Astrocyte of the spinal cord (primary cell): ENCODE data around the gene QKI.

Source experiments
- DNase-seq: peaks from one replicate; pipeline ENCODE4 v3.0.0; 2011; ENCODE audit warnings: low read depth, low spot score
- H3K4me3 ChIP-seq: 2 replicates; pipeline ENCODE4 v1.5.1; 2011; ENCODE audit warnings: low read depth, mild to moderate bottlenecking, low read length, moderate library complexity
- CTCF ChIP-seq: IDR thresholded peaks from 2 replicates; pipeline ENCODE4 v1.5.1; 2012; ENCODE audit warnings: low read depth, mild to moderate bottlenecking, low read length, inconsistent platforms
- in situ Hi-C: cut with HindIII; loops from 2 replicates; pipeline ENCODE4 v1.10.0; 2017; ENCODE audit warnings: low sequenced_read_pairs

The QKI gene

GRCh38 chr6:163371129-163371528 is 43.4 kb upstream of the QKI start:
- no peak overlapping the region for H3K4me3 ChIP-seq
- TF ChIP-seq CTCF = no peak
- DNase-seq = no peak
- in situ Hi-C loops = no loop called here

GRCh38 chr6:163373240-163373639 is 41.3 kb upstream of the QKI start:
- H3K4me3 ChIP-seq = no peak overlapping the region
- TF ChIP-seq CTCF = no peak
- in situ Hi-C loops = no loop called here
- no peak for DNase-seq

GRCh38 chr6:163375361-163375760 is 39.2 kb upstream of the QKI start:
- no peak for DNase-seq
- in situ Hi-C loops = no loop called here
- no peak overlapping the region for H3K4me3 ChIP-seq
- TF ChIP-seq CTCF = no peak

GRCh38 chr6:163376187-163376586 is 38.3 kb upstream of the QKI start:
- H3K4me3 ChIP-seq = no peak overlapping the region
- no peak for TF ChIP-seq CTCF
- no peak for DNase-seq
- in situ Hi-C loops = no loop called here

- no peak for TF ChIP-seq CTCF
- in situ Hi-C loops = no loop called here
- no peak for DNase-seq
- H3K4me3 ChIP-seq = no peak overlapping the region
Measured at GRCh38 chr6:163377561-163377960, 37.0 kb upstream of the QKI start.

GRCh38 chr6:163380216-163380615 is 34.3 kb upstream of the QKI start:
- in situ Hi-C loops = no loop called here
- no peak for TF ChIP-seq CTCF
- no peak overlapping the region for H3K4me3 ChIP-seq
- no peak for DNase-seq
